ENCODE results near the gene TEX12. TPM values are rescaled to one million over a fixed set of nuclear protein-coding genes. Genes with fewer than 3 reads are reported as not detected.

Gene TEX12
- polyA plus RNA-seq, 1 donor from 2014 or later = 0.51 TPM

DNA sequence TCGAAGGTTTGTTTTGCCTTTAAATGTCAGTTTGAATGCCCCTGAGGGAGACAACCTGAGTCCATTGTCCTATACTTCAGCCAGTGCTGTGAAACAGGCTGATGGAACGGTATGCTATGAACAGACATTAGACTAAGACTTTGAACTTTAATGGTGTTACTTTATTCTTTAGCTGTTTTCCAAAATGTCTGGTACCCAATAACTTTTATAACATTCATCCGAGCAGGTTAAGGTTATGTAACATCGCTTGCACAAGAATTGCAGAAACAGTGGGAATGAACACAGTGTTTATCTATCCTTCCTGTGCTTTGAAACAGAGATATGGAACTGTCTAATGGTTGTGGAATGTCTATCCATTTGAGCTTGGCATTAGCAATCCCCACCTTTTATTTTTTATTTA lies 46.6 kb downstream of the TEX12 start (continued):
- no peak for TF ChIP-seq RAD21 (conservative IDR thresholded peaks at IDR 0.05)

GRCh38 chr11:112215621-112216020 lies 48.4 kb downstream of the TEX12 start:
- Histone ChIP-seq H3K27ac (ENCODE audit: low read length) (no peak overlapping the region), H3K27me3 (ENCODE audit: insufficient read depth, low read depth, low read length) (no peaks in the 10 kb centered on the region), H3K36me3 (ENCODE audit: insufficient read depth, low read length) (no peaks in the 10 kb centered on the region), H3K9me3 (ENCODE audit: low read length) (no peaks in the 10 kb centered on the region), H3K9ac (ENCODE audit: low read length) (no peak overlapping the region), H4K20me1 (ENCODE audit: insufficient read depth) (no peaks in the 10 kb centered on the region), H3K79me2 (replicated peaks; ENCODE audit: insufficient read depth, low read length) (no peaks in the 10 kb centered on the region), H2AFZ (ENCODE audit: low read depth, low read length) (no peak overlapping the region), H3F3A (ENCODE audit: insufficient read depth, low read length, poor library complexity, severe bottlenecking) (no peaks in the 10 kb centered on the region), H3K4me3 (ENCODE audit: low read length) (no peak overlapping the region), H3K9me2 (ENCODE audit: insufficient read depth, low read length) (no peaks in the 10 kb centered on the region), H3K4me2 (ENCODE audit: low read length) (no peak overlapping the region)
- no peak for TF ChIP-seq CTCF (IDR thresholded peaks at IDR 0.05; ENCODE audit: poor library complexity, severe bottlenecking)
- TF ChIP-seq RAD21 (conservative IDR thresholded peaks at IDR 0.05) = no peak
- no peak for TF ChIP-seq EZH2 (IDR thresholded peaks at IDR 0.05; ENCODE audit: borderline replicate concordance, insufficient read depth, low read length, poor library complexity, severe bottlenecking)
- TF ChIP-seq SMC3 (conservative IDR thresholded peaks at IDR 0.05; ENCODE audit: poor library complexity) = no peak
- TF ChIP-seq POLR2AphosphoS5 (IDR thresholded peaks at IDR 0.05) = no peak
- TF ChIP-seq TAF1 (IDR thresholded peaks at IDR 0.05; ENCODE audit: low read depth) = no peak
- TF ChIP-seq, protein P1, sequence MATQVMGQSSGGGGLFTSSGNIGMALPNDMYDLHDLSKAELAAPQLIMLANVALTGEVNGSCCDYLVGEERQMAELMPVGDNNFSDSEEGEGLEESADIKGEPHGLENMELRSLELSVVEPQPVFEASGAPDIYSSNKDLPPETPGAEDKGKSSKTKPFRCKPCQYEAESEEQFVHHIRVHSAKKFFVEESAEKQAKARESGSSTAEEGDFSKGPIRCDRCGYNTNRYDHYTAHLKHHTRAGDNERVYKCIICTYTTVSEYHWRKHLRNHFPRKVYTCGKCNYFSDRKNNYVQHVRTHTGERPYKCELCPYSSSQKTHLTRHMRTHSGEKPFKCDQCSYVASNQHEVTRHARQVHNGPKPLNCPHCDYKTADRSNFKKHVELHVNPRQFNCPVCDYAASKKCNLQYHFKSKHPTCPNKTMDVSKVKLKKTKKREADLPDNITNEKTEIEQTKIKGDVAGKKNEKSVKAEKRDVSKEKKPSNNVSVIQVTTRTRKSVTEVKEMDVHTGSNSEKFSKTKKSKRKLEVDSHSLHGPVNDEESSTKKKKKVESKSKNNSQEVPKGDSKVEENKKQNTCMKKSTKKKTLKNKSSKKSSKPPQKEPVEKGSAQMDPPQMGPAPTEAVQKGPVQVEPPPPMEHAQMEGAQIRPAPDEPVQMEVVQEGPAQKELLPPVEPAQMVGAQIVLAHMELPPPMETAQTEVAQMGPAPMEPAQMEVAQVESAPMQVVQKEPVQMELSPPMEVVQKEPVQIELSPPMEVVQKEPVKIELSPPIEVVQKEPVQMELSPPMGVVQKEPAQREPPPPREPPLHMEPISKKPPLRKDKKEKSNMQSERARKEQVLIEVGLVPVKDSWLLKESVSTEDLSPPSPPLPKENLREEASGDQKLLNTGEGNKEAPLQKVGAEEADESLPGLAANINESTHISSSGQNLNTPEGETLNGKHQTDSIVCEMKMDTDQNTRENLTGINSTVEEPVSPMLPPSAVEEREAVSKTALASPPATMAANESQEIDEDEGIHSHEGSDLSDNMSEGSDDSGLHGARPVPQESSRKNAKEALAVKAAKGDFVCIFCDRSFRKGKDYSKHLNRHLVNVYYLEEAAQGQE (IDR thresholded peaks at IDR 0.05; ENCODE audit: borderline replicate concordance) = no peak
- no peak for TF ChIP-seq EP300 (conservative IDR thresholded peaks at IDR 0.05; ENCODE audit: poor library complexity, severe bottlenecking)
- TF ChIP-seq MXI1 (conservative IDR thresholded peaks at IDR 0.05; ENCODE audit: poor library complexity, severe bottlenecking) = no peak

DNA sequence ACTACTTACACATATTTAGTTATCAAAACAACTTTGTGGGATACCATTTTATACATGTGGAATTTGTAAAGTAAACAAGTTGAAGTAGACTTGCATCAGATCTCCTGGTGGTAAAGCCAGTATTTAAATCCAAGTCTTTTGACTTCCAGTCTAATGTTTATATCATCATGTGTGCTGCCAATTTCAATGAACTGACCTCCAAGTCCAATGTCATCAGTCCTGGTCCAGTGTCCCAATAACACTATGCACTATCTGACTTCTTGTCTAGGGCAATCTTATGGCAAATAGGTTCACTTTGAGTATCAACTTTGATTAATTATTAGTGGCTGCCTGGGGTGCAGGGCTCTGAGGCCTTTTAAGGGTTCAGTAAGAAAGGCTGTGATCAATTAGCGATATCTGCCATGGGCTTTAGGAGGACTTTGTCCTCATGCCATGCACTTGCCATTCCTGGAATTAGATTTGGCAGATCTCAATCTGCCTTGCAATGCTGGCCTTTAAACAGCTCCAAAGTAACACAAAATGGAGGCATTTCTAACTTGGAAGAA lies 49.5 kb downstream of the TEX12 start:
- TF ChIP-seq EP300 (conservative IDR thresholded peaks at IDR 0.05; ENCODE audit: poor library complexity, severe bottlenecking) (no peak), POLR2AphosphoS5 (IDR thresholded peaks at IDR 0.05) (no peak), EZH2 (IDR thresholded peaks at IDR 0.05; ENCODE audit: borderline replicate concordance, insufficient read depth, low read length, poor library complexity, severe bottlenecking) (no peak), CTCF (IDR thresholded peaks at IDR 0.05; ENCODE audit: poor library complexity, severe bottlenecking) (no peak), TAF1 (IDR thresholded peaks at IDR 0.05; ENCODE audit: low read depth) (no peak), RAD21 (conservative IDR thresholded peaks at IDR 0.05) (no peak)
- TF ChIP-seq, protein P1 (IDR thresholded peaks at IDR 0.05; ENCODE audit: borderline replicate concordance) = no peak
- H3F3A ChIP-seq (ENCODE audit: insufficient read depth, low read length, poor library complexity, severe bottlenecking) = no peaks in the 10 kb centered on the region
- H3K4me2 ChIP-seq (ENCODE audit: low read length) = no peak overlapping the region
- no peak overlapping the region for H3K9ac ChIP-seq (ENCODE audit: low read length)
- H3K27ac ChIP-seq (ENCODE audit: low read length) = no peak overlapping the region
- no peaks in the 10 kb centered on the region for H3K36me3 ChIP-seq (ENCODE audit: insufficient read depth, low read length)
- no peak overlapping the region for H2AFZ ChIP-seq (ENCODE audit: low read depth, low read length)
- H3K27me3 ChIP-seq (ENCODE audit: insufficient read depth, low read depth, low read length) = no peaks in the 10 kb centered on the region
- H3K9me2 ChIP-seq (ENCODE audit: insufficient read depth, low read length) = no peaks in the 10 kb centered on the region
- no peak overlapping the region for H3K4me3 ChIP-seq (ENCODE audit: low read length)
- H4K20me1 ChIP-seq (ENCODE audit: insufficient read depth) = no peaks in the 10 kb centered on the region
- no peaks in the 10 kb centered on the region for H3K79me2 ChIP-seq (replicated peaks; ENCODE audit: insufficient read depth, low read length)
- no peaks in the 10 kb centered on the region for H3K9me3 ChIP-seq (ENCODE audit: low read length)
